ENCODE data around the gene KDELR3.

Gene KDELR3

DNA sequence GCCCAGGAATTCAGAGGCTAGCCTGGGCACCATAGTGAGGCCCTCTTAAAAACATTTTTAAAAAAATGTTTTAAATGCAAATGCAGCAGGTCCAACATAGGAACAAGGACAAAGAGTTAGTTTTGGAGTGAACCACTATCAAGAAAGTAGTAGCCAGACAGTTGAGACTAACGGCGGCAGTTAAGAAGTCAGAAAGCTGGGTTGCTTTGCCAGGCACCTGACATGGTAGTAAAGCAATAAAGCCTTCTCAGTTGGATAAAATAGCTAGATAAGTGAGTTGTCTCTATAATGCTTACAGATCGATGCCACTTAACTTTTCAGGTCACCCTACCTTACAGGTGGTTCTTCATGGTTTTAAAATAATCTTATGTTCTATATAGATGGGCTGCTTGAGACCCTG is 55.1 kb downstream of the KDELR3 start:
- DNase-seq, result no peak

- no peak for DNase-seq
Observed at GRCh38 chr22:38523479-38523878, 55.6 kb downstream of the KDELR3 start.

DNA sequence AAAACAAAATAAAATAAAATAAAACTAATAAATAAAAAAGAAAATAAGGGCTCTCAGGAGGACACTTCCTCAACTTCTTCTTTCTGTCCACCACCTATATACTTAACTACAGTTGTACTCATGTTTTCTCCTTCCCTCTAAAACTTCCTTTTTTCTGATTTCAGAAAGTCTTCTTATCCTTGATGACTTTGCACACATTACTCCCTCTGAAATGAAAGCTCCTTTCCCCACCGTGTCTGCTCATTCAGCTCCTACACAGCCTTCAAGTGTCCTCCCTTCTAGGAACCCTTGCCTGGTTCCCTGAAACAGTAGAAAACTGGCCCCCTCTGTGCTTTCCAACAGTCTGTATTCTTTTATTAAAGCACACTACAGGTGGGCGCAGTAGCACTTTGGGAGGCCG is 56.5 kb downstream of the KDELR3 start:
- DNase-seq, result no peak

- no peak for DNase-seq
Observed at GRCh38 chr22:38531251-38531938, 63.5 kb downstream of the KDELR3 start.
